Lower leg skin (tissue), 4 donors: ENCODE results near the gene TCN2. TPM values are rescaled to one million over a fixed set of nuclear protein-coding genes. Genes with fewer than 3 reads are reported as not detected.
A peak's percentile ranks its signal among the peaks of the same experiment; 100 is the strongest.
"Not testable (repeated sequence)": the region's sequence is repeated elsewhere in the genome, so short reads cannot be mapped to it uniquely, and the experiment has no call there.

Source experiments
- DNase-seq, 2 donors: peaks; one replicate each; pipeline ENCODE4 v3.0.0-alpha.2; 2019; ENCODE audit warnings: low spot score in 2 of 2
- H3K4me3 ChIP-seq: fragments of 200-600 bp; sonication (generic); 2 replicates; pipeline ENCODE4 v1.5.1; 2017; ENCODE audit warnings: mild to moderate bottlenecking, low read depth; ENCODE audit not compliant: poor library complexity, severe bottlenecking
- POLR2A ChIP-seq, 2 donors: fragments of 450-650 bp; IDR thresholded peaks; one replicate each; pipeline ENCODE4 v1.6.1; 2016 to 2017; ENCODE audit warnings: antibody characterized with exemption in 2 of 2, mild to moderate bottlenecking in 1 of 2, moderate library complexity in 1 of 2
- WGBS, 2 donors: methylation state at CpG; one replicate each; pipeline ENCODE4 v1.1.5; 2018; 5-methylcytosine and 5-hydroxymethylcytosine counted together
- intact Hi-C: fragments of 100-400 bp; cut with DNase I; formaldehyde crosslinking; loops from one replicate; pipeline ENCODE4 v1.15.0; 2023; ENCODE audit warnings: low total_unique reads
- total RNA-seq, 4 donors: library from RNA; depleted of rRNA; stranded (reverse); fragments of >200 nt; gene quantifications; one replicate each; pipeline ENCODE4 v1.1.0, GENCODE V29; 2016
- TF ChIP-seq, protein P1 (sequence below), 3 donors: fragments of 450-650 bp; IDR thresholded peaks; one replicate each; pipeline ENCODE4 v1.5.1; 2016; ENCODE audit warnings: antibody characterized with exemption in 3 of 3, mild to moderate bottlenecking in 3 of 3, moderate library complexity in 2 of 3

Gene TCN2
- total RNA-seq, 4 donors from 2014 or later = 9.9 to 20.2 (median 14.8) TPM

DNA sequence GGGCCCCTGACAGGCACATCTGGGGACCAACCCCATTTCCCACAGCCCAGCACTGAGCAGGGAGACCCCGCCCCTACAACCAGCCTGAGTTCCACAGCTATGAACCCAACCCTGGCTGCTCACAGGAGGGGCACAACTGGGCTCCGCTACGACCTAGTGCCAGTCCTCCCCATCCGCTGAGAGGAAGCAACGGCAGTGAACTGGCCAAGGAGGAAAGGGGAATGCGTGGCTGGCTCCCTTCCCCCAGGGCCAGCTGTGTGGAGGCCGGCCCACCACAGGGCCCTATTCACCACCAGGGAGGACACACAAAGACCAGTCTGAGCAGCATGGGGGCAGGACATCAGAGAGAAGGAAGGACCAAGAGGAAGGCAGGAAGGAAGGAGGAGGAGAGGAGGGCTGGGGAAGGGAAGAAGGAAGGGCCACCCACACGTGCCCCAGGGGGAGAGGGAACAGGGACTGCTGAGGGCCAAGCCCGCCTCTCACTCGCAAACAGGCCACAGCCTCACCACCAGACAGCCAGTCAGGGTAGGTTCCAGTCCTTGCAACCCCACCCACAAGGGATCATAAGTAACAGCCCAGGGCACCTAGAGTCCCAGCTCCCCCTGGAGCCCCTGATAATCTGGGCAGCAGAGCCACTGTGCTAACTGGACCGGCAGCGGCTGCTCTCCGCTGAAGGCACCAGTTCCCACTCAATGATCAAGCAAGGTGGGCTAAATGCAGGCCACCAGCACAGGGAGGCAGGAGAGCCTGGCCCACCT is 24.0 kb upstream of the TCN2 start:
- H3K4me3 ChIP-seq = no peak overlapping the region
- intact Hi-C loops = no loop called here
- no peak for DNase-seq
- no peak for TF ChIP-seq POLR2A (IDR thresholded peaks at IDR 0.05)
- TF ChIP-seq, protein P1, sequence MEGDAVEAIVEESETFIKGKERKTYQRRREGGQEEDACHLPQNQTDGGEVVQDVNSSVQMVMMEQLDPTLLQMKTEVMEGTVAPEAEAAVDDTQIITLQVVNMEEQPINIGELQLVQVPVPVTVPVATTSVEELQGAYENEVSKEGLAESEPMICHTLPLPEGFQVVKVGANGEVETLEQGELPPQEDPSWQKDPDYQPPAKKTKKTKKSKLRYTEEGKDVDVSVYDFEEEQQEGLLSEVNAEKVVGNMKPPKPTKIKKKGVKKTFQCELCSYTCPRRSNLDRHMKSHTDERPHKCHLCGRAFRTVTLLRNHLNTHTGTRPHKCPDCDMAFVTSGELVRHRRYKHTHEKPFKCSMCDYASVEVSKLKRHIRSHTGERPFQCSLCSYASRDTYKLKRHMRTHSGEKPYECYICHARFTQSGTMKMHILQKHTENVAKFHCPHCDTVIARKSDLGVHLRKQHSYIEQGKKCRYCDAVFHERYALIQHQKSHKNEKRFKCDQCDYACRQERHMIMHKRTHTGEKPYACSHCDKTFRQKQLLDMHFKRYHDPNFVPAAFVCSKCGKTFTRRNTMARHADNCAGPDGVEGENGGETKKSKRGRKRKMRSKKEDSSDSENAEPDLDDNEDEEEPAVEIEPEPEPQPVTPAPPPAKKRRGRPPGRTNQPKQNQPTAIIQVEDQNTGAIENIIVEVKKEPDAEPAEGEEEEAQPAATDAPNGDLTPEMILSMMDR (IDR thresholded peaks at IDR 0.05) = no peak
- WGBS, 2 donors = 78 to 79% methylated on average over 13 of the region's 13 CpGs

- intact Hi-C loops = no loop called here
- no peak for TF ChIP-seq POLR2A (IDR thresholded peaks at IDR 0.05)
- TF ChIP-seq, protein P1 (IDR thresholded peaks at IDR 0.05) = no peak
- H3K4me3 ChIP-seq = no peak overlapping the region
- no peak for DNase-seq
- 86 to 93% methylated on average over 12 to 15 of the region's 15 CpGs for WGBS, 2 donors
Measured at GRCh38 chr22:30584441-30584840, 22.5 kb upstream of the TCN2 start.

DNA sequence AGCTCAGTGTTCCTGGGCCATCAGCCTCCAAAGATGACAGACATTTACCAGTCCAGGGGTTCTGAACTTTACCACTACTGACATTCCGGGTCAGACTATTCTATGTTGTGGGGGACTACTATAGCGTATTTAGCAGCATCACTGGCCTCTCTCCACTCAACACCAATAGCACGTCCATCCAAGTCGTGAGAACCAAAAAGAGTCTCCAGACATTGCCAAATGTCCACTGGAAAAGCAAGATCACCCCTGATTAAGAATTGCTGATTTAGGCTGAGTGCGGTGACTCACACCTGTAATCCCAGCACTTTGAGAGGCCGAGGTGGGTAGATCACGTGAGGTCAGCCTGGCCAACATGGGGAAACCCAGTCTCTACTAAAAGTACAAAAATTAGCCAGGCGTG is 20.6 kb upstream of the TCN2 start:
- no peak for TF ChIP-seq POLR2A (IDR thresholded peaks at IDR 0.05)
- TF ChIP-seq, protein P1 (IDR thresholded peaks at IDR 0.05) = no peak
- no peak for DNase-seq
- WGBS, 2 donors = 96 to 97% methylated on average over 8 of the region's 8 CpGs
- no peak overlapping the region for H3K4me3 ChIP-seq
- intact Hi-C loops = no loop called here

- intact Hi-C loops = no loop called here
- peak overlapping the region; percentile 68 for H3K4me3 ChIP-seq
- no peak for DNase-seq
- TF ChIP-seq, protein P1 (IDR thresholded peaks at IDR 0.05) = no peak
- no peak for TF ChIP-seq POLR2A (IDR thresholded peaks at IDR 0.05)
- 2 to 5% methylated on average over 14 of the region's 14 CpGs for WGBS, 2 donors
Measured at GRCh38 chr22:30591191-30591587, 15.8 kb upstream of the TCN2 start.

GRCh38 chr22:30591588-30592359 is 15.2 kb upstream of the TCN2 start, which contains the start of gene PES1:
TSS of gene PES1 (minus strand) at chr22:30591910. CDS start at chr22:30591833, 77 bp downstream.
- TF ChIP-seq POLR2A (IDR thresholded peaks at IDR 0.05) = peak in 1 of 2 donors; percentile 20
- TF ChIP-seq, protein P1 (IDR thresholded peaks at IDR 0.05) = no peak
- 0% methylated on average over 49 of the region's 49 CpGs for WGBS, 2 donors
- H3K4me3 ChIP-seq = peak within 1 kb of the TSS; percentile 68
- intact Hi-C loops = no loop called here
- DNase-seq = peak; percentile 93 to 98

GRCh38 chr22:30592360-30592713 is 14.6 kb upstream of the TCN2 start:
- H3K4me3 ChIP-seq, intact Hi-C loops, DNase-seq: not testable (repeated sequence)
- 26 to 37% methylated on average over 18 of the region's 18 CpGs for WGBS, 2 donors
